Neuron (in vitro differentiated cells): ENCODE results near the gene TRIAP1.
"Not testable (repeated sequence)": the region's sequence is repeated elsewhere in the genome, so short reads cannot be mapped to it uniquely, and the experiment has no call there.

Experiments used
- H2AFZ ChIP-seq: one replicate; pipeline ENCODE4 v1.6.1; 2013; ENCODE audit warnings: low read depth, mild to moderate bottlenecking, inconsistent platforms, low read length, moderate library complexity
- H3K27me3 ChIP-seq: one replicate; pipeline ENCODE4 v1.6.1; 2013; ENCODE audit warnings: low read length; ENCODE audit not compliant: insufficient read depth
- H3K36me3 ChIP-seq: one replicate; pipeline ENCODE4 v1.6.1; 2013; ENCODE audit warnings: low read length; ENCODE audit not compliant: insufficient read depth
- H3K4me1 ChIP-seq: one replicate; pipeline ENCODE4 v1.6.1; 2013; ENCODE audit warnings: low read length; ENCODE audit not compliant: insufficient read depth
- H3K4me3 ChIP-seq: 2 replicates; pipeline ENCODE4 v1.5.1; 2013; ENCODE audit warnings: mild to moderate bottlenecking, low read length, moderate library complexity
- H3K9me3 ChIP-seq: one replicate; pipeline ENCODE4 v1.6.1; 2013; ENCODE audit warnings: low read length

TRIAP1 gene

GRCh38 chr12:120445911-120446843 lies at the start of gene TRIAP1, which contains the start of gene GATC:
Gene TRIAP1, minus strand, starts transcription at chr12:120446384. Its CDS starts 12 bp downstream, at chr12:120446372.
Gene GATC, plus strand, starts transcription at chr12:120446444. Its CDS starts 37 bp downstream, at chr12:120446481.
- Histone ChIP-seq H3K36me3 (peaks cover 45% of the 10 kb centered on the region), H2AFZ (peak within 1 kb of the TSS; percentile 33), H3K4me3 (peak within 1 kb of the TSS; percentile 91), H3K27me3 (no peaks in the 10 kb centered on the region), H3K9me3 (no peaks in the 10 kb centered on the region), H3K4me1 (peaks cover 26% of the 10 kb centered on the region)

DNA sequence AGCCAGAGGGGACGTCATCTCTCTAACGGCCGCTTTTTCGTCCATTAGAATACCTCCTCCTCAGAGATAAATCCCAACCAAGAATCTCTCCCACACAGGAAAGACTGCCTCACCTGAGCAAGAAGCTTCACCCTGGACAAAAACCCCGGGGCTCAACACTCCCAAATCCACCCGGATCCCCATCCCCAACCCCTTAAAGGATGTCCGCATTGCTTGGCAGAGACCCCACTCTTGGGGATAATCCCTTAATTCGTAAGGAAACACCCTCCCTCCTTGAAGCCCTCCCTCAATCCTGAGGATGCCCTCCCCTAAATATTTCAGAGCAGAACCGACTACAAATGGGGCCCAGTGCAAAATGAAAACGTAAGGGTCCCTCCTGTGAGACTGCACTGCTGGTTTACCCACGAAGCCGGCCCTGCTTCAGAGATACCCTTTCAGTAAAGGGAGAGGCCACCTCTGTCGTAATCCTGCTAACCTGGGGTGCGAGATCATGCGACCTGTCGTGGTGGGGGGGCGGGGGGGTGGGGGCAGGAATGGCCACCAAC lies 49.1 kb upstream of the TRIAP1 start:
- Histone ChIP-seq H3K9me3 (no peaks in the 10 kb centered on the region), H3K27me3 (no peaks in the 10 kb centered on the region), H2AFZ (no peak overlapping the region), H3K36me3 (peaks cover 34% of the 10 kb centered on the region), H3K4me3 (peak overlapping the region; percentile 87), H3K4me1 (peaks cover 24% of the 10 kb centered on the region)

DNA sequence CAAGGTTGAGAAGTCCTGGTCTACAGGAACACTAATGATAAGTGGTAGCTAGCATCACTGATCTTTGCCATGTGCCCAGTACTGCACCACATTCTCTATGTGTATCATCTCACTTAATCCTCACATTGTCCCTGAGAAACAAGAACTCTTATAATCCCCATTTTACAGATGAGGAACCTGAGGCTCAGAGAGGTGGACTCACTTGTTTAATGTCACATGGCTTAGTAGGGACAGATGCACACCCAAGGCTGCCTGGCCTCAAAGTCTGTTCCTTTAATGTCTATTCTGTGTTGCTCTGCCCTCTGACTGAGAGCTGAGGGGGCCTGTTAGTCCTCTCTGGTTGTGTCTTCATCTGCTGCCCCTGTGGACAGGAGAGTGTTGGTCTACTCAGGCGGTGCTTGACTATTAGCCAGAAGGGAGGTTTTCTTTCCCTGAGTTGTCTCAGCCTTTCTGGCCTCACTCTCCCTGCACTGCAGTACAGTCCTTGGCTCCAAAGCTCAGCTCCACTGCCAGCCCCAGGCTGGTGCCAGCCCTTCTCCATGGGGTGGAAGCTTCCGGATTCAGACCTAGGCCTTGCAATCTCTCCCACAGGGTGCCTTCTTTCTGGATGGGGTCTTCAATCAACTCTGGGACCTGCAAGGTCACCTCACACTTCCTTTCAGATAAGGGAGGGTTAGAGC lies 44.8 kb upstream of the TRIAP1 start:
- Histone ChIP-seq H3K9me3 (no peaks in the 10 kb centered on the region), H3K27me3 (no peaks in the 10 kb centered on the region), H2AFZ (no peak overlapping the region), H3K36me3 (peaks cover 11% of the 10 kb centered on the region), H3K4me1 (peaks cover 16% of the 10 kb centered on the region), H3K4me3 (no peak overlapping the region)

GRCh38 chr12:120490325-120490724 lies 44.1 kb upstream of the TRIAP1 start:
- Histone ChIP-seq H3K27me3 (no peaks in the 10 kb centered on the region), H3K4me3 (no peak overlapping the region), H2AFZ (no peak overlapping the region), H3K4me1 (peaks cover 14% of the 10 kb centered on the region), H3K9me3 (no peaks in the 10 kb centered on the region), H3K36me3 (peaks cover 11% of the 10 kb centered on the region)

GRCh38 chr12:120489018-120489417 lies 42.8 kb upstream of the TRIAP1 start:
- H3K9me3 ChIP-seq, result no peaks in the 10 kb centered on the region
- no peak overlapping the region for H2AFZ ChIP-seq
- peaks cover 8% of the 10 kb centered on the region for H3K4me1 ChIP-seq
- peaks cover 11% of the 10 kb centered on the region for H3K36me3 ChIP-seq
- H3K4me3 ChIP-seq, result no peak overlapping the region
- no peaks in the 10 kb centered on the region for H3K27me3 ChIP-seq

- H3K27me3 ChIP-seq, result no peaks in the 10 kb centered on the region
- H3K4me1 ChIP-seq, result peaks cover 8% of the 10 kb centered on the region
- H3K4me3 ChIP-seq, result no peak overlapping the region
- no peaks in the 10 kb centered on the region for H3K9me3 ChIP-seq
- no peak overlapping the region for H2AFZ ChIP-seq
- H3K36me3 ChIP-seq, result peaks cover 14% of the 10 kb centered on the region
These were observed 42.0 kb upstream of the TRIAP1 start for GRCh38 chr12:120488057-120488640.

- H3K27me3 ChIP-seq, H3K4me1 ChIP-seq, H2AFZ ChIP-seq, H3K4me3 ChIP-seq, H3K9me3 ChIP-seq: not testable (repeated sequence)
- peaks cover 17% of the 10 kb centered on the region for H3K36me3 ChIP-seq
These were observed 41.4 kb upstream of the TRIAP1 start for GRCh38 chr12:120487552-120487951.

GRCh38 chr12:120485961-120486881 lies 40.0 kb upstream of the TRIAP1 start:
- no peak overlapping the region for H2AFZ ChIP-seq
- H3K4me1 ChIP-seq, result peaks cover 8% of the 10 kb centered on the region
- no peaks in the 10 kb centered on the region for H3K9me3 ChIP-seq
- no peaks in the 10 kb centered on the region for H3K27me3 ChIP-seq
- no peak overlapping the region for H3K4me3 ChIP-seq
- peaks cover 12% of the 10 kb centered on the region for H3K36me3 ChIP-seq

GRCh38 chr12:120483621-120484020 lies 37.4 kb upstream of the TRIAP1 start:
- Histone ChIP-seq H3K4me1 (peaks cover 16% of the 10 kb centered on the region), H3K4me3 (no peak overlapping the region), H3K9me3 (no peaks in the 10 kb centered on the region), H2AFZ (no peak overlapping the region), H3K36me3 (peaks cover 6% of the 10 kb centered on the region), H3K27me3 (no peaks in the 10 kb centered on the region)

GRCh38 chr12:120481022-120481767 lies 35.0 kb upstream of the TRIAP1 start:
- Histone ChIP-seq H3K27me3 (no peaks in the 10 kb centered on the region), H3K4me3 (no peak overlapping the region), H3K4me1 (peaks cover 10% of the 10 kb centered on the region), H2AFZ (no peak overlapping the region), H3K36me3 (peaks cover 6% of the 10 kb centered on the region), H3K9me3 (no peaks in the 10 kb centered on the region)

GRCh38 chr12:120480211-120480610 lies 34.0 kb upstream of the TRIAP1 start:
- no peaks in the 10 kb centered on the region for H3K9me3 ChIP-seq

More at GRCh38 chr12:120480211-120480610, 34.0 kb upstream of the TRIAP1 start:
- H3K4me1 ChIP-seq, result peaks cover 15% of the 10 kb centered on the region
- H3K4me3 ChIP-seq, result no peak overlapping the region
- no peaks in the 10 kb centered on the region for H3K27me3 ChIP-seq
- H2AFZ ChIP-seq, result no peak overlapping the region
- peaks cover 6% of the 10 kb centered on the region for H3K36me3 ChIP-seq
